Trophoblast cell (in vitro differentiated cells and primary cell): ENCODE data around the gene MS4A7.

Experiments
- DNase-seq, 2 donors: peaks; one replicate each; pipeline ENCODE4 v3.0.0-alpha.2; 2016
- H2AFZ ChIP-seq: 2 replicates; pipeline ENCODE4 v1.6.1; 2013; ENCODE audit warnings: low read length, moderate library complexity, mild to moderate bottlenecking; ENCODE audit not compliant: insufficient read depth, poor library complexity
- H2AK5ac ChIP-seq: 2 replicates; pipeline ENCODE4 v1.6.1; 2013; ENCODE audit warnings: mild to moderate bottlenecking, low read length
- H2BK120ac ChIP-seq: 2 replicates; pipeline ENCODE4 v1.6.1; 2013; ENCODE audit warnings: low read length, mild to moderate bottlenecking, moderate library complexity; ENCODE audit not compliant: insufficient read depth, poor library complexity
- H2BK12ac ChIP-seq: 2 replicates; pipeline ENCODE4 v1.6.1; 2013; ENCODE audit warnings: mild to moderate bottlenecking, low read length, moderate library complexity
- H2BK5ac ChIP-seq: 2 replicates; pipeline ENCODE4 v1.6.1; 2013; ENCODE audit warnings: low read length, low read depth, moderate library complexity, mild to moderate bottlenecking; ENCODE audit not compliant: poor library complexity
- H3K14ac ChIP-seq: 2 replicates; pipeline ENCODE4 v1.6.1; 2013; ENCODE audit warnings: mild to moderate bottlenecking, low read length
- H3K18ac ChIP-seq: 2 replicates; pipeline ENCODE4 v1.6.1; 2013; ENCODE audit warnings: mild to moderate bottlenecking, low read length
- H3K23ac ChIP-seq: 2 replicates; pipeline ENCODE4 v1.6.1; 2013; ENCODE audit warnings: low read length
- H3K27ac ChIP-seq: 2 replicates; pipeline ENCODE4 v1.5.1; 2013; ENCODE audit warnings: low read depth, mild to moderate bottlenecking, inconsistent platforms, low read length, moderate library complexity
- H3K27me3 ChIP-seq: 2 replicates; pipeline ENCODE4 v1.6.1; 2013; ENCODE audit warnings: inconsistent platforms, mild to moderate bottlenecking, low read length, moderate library complexity; ENCODE audit not compliant: insufficient read depth
- H3K36me3 ChIP-seq, 2 experiments: 1 replicate in 1 of 2; 2 replicates in 1 of 2; pipeline ENCODE4 v1.6.1; 2013; ENCODE audit warnings: low read length in 2 of 2, mild to moderate bottlenecking in 2 of 2, moderate library complexity in 1 of 2; ENCODE audit not compliant: insufficient read depth in 2 of 2, control insufficient read depth in 1 of 2
- H3K4ac ChIP-seq: 2 replicates; pipeline ENCODE4 v1.6.1; 2013; ENCODE audit warnings: low read depth, mild to moderate bottlenecking, low read length, moderate library complexity
- H3K4me1 ChIP-seq, 2 experiments: 1 replicate in 1 of 2; 2 replicates in 1 of 2; pipeline ENCODE4 v1.6.1; 2013; ENCODE audit warnings: low read length in 2 of 2, mild to moderate bottlenecking in 2 of 2, moderate library complexity in 1 of 2; ENCODE audit not compliant: insufficient read depth in 2 of 2, control insufficient read depth in 1 of 2
- H3K4me2 ChIP-seq: 2 replicates; pipeline ENCODE4 v1.6.1; 2013; ENCODE audit warnings: inconsistent platforms, mild to moderate bottlenecking, low read length, moderate library complexity
- H3K4me3 ChIP-seq: 2 replicates; pipeline ENCODE4 v1.5.1; 2013; ENCODE audit warnings: mild to moderate bottlenecking, low read depth, low read length, inconsistent platforms
- H3K79me1 ChIP-seq: one replicate; pipeline ENCODE4 v1.6.1; 2013; ENCODE audit warnings: low read length
- H3K79me2 ChIP-seq: 2 replicates; pipeline ENCODE4 v1.6.1; 2013; ENCODE audit warnings: low read length, mild to moderate bottlenecking; ENCODE audit not compliant: control insufficient read depth, insufficient read depth, poor library complexity
- H3K9ac ChIP-seq: 2 replicates; pipeline ENCODE4 v1.6.1; 2013; ENCODE audit warnings: mild to moderate bottlenecking, low read length
- H3K9me3 ChIP-seq: 2 replicates; pipeline ENCODE4 v1.6.1; 2013; ENCODE audit warnings: low read depth, mild to moderate bottlenecking, control low read depth, inconsistent platforms, low read length; ENCODE audit not compliant: insufficient read depth
- H4K12ac ChIP-seq: 2 replicates; pipeline ENCODE4 v1.6.1; 2013; ENCODE audit warnings: low read depth, mild to moderate bottlenecking, low read length, moderate library complexity
- H4K8ac ChIP-seq: 2 replicates; pipeline ENCODE4 v1.6.1; 2013; ENCODE audit warnings: low read depth, mild to moderate bottlenecking, low read length, moderate library complexity
- H4K91ac ChIP-seq: one replicate; pipeline ENCODE4 v1.6.1; 2013; ENCODE audit warnings: low read depth, mild to moderate bottlenecking, low read length, moderate library complexity
- WGBS: extraction: QIAGEN DNeasy Blood & Tissue Kit; methylation state at CpG from one replicate; pipeline ENCODE4 v1.1.7; 2013; ENCODE audit warnings: missing lambda C conversion rate; ENCODE audit not compliant: insufficient read length, insufficient coverage; ENCODE audit errors: extremely low coverage; 5-methylcytosine and 5-hydroxymethylcytosine counted together

The MS4A7 gene

GRCh38 chr11:60345489-60345888 lies 32.8 kb upstream of the MS4A7 start:
- Histone ChIP-seq H3K36me3 (no peaks in the 10 kb centered on the region), H3K4me3 (no peak overlapping the region), H3K27me3 (no peaks in the 10 kb centered on the region), H3K23ac (no peak overlapping the region), H2AFZ (no peak overlapping the region), H2BK5ac (no peak overlapping the region), H3K9ac (no peak overlapping the region), H3K14ac (no peak overlapping the region), H4K8ac (no peak overlapping the region), H4K91ac (no peak overlapping the region), H3K4ac (no peak overlapping the region), H3K4me2 (no peak overlapping the region), H4K12ac (no peak overlapping the region), H3K79me2 (no peaks in the 10 kb centered on the region), H3K79me1 (no peaks in the 10 kb centered on the region), H2BK120ac (no peak overlapping the region), H3K4me1 (peaks cover 0 to 2% of the 10 kb centered on the region in 2 experiments), H2BK12ac (no peak overlapping the region), H3K27ac (no peak overlapping the region), H3K9me3 (no peaks in the 10 kb centered on the region), H3K18ac (no peak overlapping the region), H2AK5ac (no peak overlapping the region)
- DNase-seq: peak; percentile 7 to 47

DNA sequence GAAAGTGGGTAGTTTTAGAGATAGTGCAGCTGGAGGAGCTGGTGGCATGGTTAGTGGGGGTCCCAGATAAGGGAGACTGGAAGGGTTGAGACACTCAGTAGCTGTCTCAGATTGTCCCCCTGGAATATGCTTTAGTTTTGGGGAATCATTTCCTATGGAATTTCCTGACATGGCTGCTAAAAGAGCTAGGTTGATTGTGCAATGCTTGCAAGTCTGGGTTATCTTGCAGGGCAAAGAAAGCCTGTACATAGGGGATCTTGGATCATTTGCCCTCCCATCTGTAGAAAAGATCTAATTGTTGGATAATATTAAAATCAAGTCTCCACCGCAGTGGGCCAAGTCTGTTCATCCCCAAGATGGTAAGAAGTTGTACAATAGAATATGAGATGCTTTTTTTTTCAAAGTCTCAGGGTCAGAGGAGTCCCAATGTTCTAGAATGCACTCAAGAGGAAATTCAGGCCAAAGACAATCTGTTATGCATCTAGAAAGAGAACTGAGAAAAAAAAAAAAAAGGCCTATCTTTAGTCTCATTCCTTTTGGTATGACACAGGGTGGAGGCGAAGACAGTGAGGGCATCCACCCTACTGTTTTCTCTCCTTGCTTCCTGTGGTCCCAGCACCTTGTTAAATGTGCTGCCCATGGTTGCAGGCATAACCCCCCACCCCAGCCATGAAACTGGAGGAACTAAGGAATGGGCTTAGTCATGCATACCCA lies 31.1 kb upstream of the MS4A7 start:
- no peak overlapping the region for H3K4me3 ChIP-seq
- H3K23ac ChIP-seq: no peak overlapping the region
- no CpG with 5 or more reads among the region's 2 CpGs for WGBS
- no peak overlapping the region for H4K91ac ChIP-seq
- H3K4ac ChIP-seq: no peak overlapping the region
- no peaks in the 10 kb centered on the region for H3K79me1 ChIP-seq
- no peaks in the 10 kb centered on the region for H3K27me3 ChIP-seq
- H3K4me2 ChIP-seq: no peak overlapping the region
- no peak overlapping the region for H2AFZ ChIP-seq
- no peaks in the 10 kb centered on the region for H3K79me2 ChIP-seq
- H4K8ac ChIP-seq: no peak overlapping the region
- no peak overlapping the region for H3K27ac ChIP-seq
- H2BK5ac ChIP-seq: no peak overlapping the region
- no peak overlapping the region for H2BK12ac ChIP-seq
- H3K18ac ChIP-seq: no peak overlapping the region
- no peaks in the 10 kb centered on the region for H3K9me3 ChIP-seq
- no peak overlapping the region for H2BK120ac ChIP-seq
- no peak overlapping the region for H3K9ac ChIP-seq
- no peak overlapping the region for H3K14ac ChIP-seq
- H3K4me1 ChIP-seq: peaks cover 0 to 6% of the 10 kb centered on the region in 2 experiments
- no peak for DNase-seq
- no peak overlapping the region for H4K12ac ChIP-seq
- H2AK5ac ChIP-seq: no peak overlapping the region
- H3K36me3 ChIP-seq: no peaks in the 10 kb centered on the region

GRCh38 chr11:60348116-60348515 lies 30.2 kb upstream of the MS4A7 start:
- Histone ChIP-seq H3K79me2 (no peaks in the 10 kb centered on the region), H2AK5ac (no peak overlapping the region), H3K27ac (no peak overlapping the region), H3K4me3 (no peak overlapping the region), H3K36me3 (no peaks in the 10 kb centered on the region), H2BK120ac (no peak overlapping the region), H3K4ac (no peak overlapping the region), H3K18ac (no peak overlapping the region), H3K9me3 (no peaks in the 10 kb centered on the region), H4K91ac (no peak overlapping the region), H4K12ac (no peak overlapping the region), H3K27me3 (no peaks in the 10 kb centered on the region), H2AFZ (no peak overlapping the region), H2BK5ac (no peak overlapping the region), H4K8ac (no peak overlapping the region), H3K4me2 (no peak overlapping the region), H3K23ac (no peak overlapping the region), H3K14ac (no peak overlapping the region), H3K79me1 (no peaks in the 10 kb centered on the region), H3K4me1 (peaks cover 0 to 6% of the 10 kb centered on the region in 2 experiments), H3K9ac (no peak overlapping the region), H2BK12ac (no peak overlapping the region)
- DNase-seq: no peak
- no CpG with 5 or more reads among the region's 2 CpGs for WGBS

DNA sequence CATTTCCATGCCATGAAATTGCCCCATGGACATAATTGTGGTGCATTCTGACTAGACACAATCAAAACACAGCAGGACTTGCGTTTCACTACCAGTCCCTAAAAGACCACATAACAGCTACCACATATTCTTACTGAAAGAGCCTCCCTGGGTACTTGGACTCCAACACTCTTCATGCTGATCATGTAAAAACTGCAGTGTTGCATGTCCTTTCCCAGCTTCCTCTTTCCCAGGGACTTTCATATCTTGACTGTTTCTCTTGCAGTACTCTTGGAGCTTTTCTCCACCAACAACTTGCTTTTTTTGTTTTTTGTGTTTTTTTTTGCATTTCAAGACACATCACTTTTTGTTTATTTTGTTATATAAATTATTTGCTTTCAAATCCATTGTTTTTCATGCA lies 28.3 kb upstream of the MS4A7 start:
- Histone ChIP-seq H3K27me3 (no peaks in the 10 kb centered on the region), H3K27ac (no peak overlapping the region), H4K12ac (no peak overlapping the region), H3K4ac (no peak overlapping the region), H3K79me1 (no peaks in the 10 kb centered on the region), H2BK120ac (no peak overlapping the region), H3K9ac (no peak overlapping the region), H2AFZ (no peak overlapping the region), H3K4me3 (no peak overlapping the region), H2BK12ac (no peak overlapping the region), H4K8ac (no peak overlapping the region), H2AK5ac (no peak overlapping the region), H3K36me3 (no peaks in the 10 kb centered on the region), H3K79me2 (no peaks in the 10 kb centered on the region), H3K9me3 (no peaks in the 10 kb centered on the region), H3K23ac (no peak overlapping the region), H4K91ac (no peak overlapping the region), H2BK5ac (no peak overlapping the region), H3K4me1 (peaks cover 0 to 6% of the 10 kb centered on the region in 2 experiments), H3K18ac (no peak overlapping the region), H3K14ac (no peak overlapping the region), H3K4me2 (no peak overlapping the region)
- whole genome bisulfite sequencing: no CpG with 5 or more reads among the region's 1 CpG
- DNase-seq: no peak
